Stimulated activated CD8-positive, alpha-beta memory T cell treated with anti-CD3 and anti-CD28 coated beads, Interleukin-12 subunit alpha, Interleukin-12 subunit beta, amount 100 ng/mL, for 4 hours (primary cell): Measurements from ENCODE around the gene B4GALT1.
"Not testable (repeated sequence)": the region's sequence is repeated elsewhere in the genome, so short reads cannot be mapped to it uniquely, and the experiment has no call there.

Experiments used
- DNase-seq: peaks from one replicate; pipeline ENCODE4 v3.0.0-alpha.2; 2020; ENCODE audit warnings: low read depth

Gene B4GALT1

GRCh38 chr9:33161589-33162132 is 5.5 kb downstream of the B4GALT1 start:
- DNase-seq = no peak

DNA sequence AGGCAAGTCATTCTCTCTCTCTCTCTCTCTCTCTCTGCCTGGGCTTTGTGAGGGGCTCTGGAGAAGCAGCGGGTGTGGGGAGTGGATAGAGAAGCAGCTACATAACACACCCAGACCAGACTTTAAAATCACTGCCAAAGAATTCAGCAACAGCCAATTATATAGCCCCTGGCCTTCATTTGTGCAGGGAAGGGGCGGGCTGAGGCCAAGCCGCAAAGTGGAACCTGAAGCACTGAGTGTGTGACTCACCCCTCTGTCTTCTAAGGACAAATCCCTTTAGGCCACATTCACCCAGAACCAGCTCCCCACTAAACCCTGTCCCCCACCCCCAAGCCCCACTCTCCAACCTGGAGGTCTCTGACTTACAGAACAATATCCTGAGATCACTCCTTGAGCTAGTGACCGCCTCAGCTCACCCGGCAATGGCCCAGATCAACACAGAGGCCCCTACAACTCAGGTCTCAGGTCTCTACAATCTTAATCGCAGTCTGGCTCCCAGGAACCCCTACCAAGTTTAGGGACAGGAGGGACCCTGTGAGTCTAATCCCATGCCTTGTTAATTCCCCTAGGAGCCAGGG is 6.0 kb downstream of the B4GALT1 start:
- no peak for DNase-seq

DNA sequence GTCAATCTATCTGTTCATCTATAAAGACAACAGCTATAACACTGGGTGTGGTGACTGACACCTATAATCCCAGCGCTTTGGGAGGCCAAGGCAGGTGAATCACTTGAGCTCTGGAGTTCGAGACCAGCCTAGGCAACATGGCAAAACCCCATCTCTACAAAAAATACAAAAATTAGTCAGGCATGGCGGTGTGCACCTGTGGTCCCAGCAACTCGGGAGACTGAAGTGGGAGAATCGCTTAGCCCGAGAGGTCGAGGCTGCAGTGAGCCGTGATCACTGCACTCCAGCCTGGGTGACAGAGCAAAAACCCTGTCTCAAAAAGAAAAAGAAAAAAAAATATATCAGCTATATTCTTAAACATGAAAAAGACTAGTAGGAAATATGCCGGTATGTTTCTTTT is 6.7 kb downstream of the B4GALT1 start:
- DNase-seq = not testable (repeated sequence)

DNA sequence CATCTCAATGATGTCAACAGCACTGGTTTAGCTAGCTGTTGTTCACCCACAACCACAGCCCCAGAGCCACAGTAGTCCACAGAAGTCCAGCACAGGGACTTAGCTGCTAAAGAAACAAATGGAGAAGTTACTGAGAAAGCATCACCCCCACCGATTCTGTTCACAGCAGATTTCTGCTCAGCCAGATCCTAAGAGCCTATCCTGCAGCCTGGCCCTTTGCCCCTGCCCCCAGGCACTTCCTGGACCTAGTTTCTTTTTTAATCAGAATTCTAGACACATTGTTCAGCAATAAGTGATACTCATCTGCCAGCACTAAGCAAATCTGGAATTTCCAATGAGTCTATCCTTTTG is 7.4 kb downstream of the B4GALT1 start:
- DNase-seq = peak; percentile 39

- DNase-seq = no peak
These were observed 8.0 kb downstream of the B4GALT1 start for GRCh38 chr9:33158843-33159776.

- DNase-seq = no peak
These were observed 8.9 kb downstream of the B4GALT1 start for GRCh38 chr9:33157960-33158842.

DNA sequence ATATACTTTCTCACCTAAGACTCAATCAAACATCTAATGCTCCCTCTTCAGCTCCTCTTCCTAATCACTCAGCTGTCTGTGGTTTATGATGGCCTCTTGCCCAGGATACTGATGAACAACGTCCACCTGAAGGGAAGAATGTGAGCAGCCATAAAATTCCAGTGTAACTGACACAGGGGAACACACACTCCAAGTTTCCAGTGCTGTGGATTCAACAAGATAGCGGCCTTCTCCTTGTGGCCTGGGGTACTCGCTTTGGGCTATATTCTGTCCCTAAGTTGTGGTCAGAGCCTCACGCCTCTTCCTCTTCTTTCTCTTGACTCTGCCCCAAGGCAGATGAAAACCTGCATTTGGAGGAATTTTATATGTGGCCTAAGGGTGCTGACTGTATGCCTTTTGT is 11.7 kb downstream of the B4GALT1 start:
- DNase-seq = no peak

DNA sequence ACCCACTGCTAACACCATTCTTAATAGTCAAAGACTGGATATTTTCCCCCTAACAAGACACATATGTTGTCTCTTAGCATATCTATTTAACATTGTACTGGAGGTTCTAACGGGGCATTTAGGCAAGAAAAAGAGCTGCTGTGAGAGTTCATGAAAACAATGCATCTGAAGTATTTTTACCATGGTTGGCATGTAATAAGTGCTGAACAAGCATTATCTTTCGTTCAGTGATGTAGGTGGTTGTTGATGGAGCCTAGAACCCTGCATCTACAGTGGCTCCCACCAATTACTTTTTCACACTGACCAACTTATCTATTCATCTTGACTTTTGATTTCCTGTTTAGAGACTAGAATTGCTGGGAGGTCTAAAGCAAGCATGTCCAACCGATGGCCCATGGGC is 12.8 kb downstream of the B4GALT1 start:
- no peak for DNase-seq

DNA sequence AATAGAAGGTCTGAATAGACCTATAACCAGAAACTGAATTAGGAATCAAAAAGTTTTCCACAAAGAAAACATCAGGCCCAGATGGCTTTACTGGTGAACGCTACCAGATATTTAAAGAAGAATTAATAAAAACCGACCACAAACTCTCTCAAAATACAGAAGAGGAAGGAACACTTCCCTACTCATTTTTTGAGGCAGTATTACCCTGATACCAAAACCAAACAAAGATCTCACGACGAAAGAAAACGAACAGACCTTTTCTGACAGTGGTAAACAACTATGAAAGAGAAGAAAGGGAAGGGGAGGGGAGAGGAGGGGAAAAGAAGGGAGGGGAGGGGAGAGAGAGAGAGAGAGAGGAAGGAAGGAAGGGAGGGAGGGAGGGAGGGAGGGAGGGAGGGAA is 13.5 kb downstream of the B4GALT1 start:
- DNase-seq = no peak

- no peak for DNase-seq
These were observed 14.1 kb downstream of the B4GALT1 start for GRCh38 chr9:33153001-33153400.

DNA sequence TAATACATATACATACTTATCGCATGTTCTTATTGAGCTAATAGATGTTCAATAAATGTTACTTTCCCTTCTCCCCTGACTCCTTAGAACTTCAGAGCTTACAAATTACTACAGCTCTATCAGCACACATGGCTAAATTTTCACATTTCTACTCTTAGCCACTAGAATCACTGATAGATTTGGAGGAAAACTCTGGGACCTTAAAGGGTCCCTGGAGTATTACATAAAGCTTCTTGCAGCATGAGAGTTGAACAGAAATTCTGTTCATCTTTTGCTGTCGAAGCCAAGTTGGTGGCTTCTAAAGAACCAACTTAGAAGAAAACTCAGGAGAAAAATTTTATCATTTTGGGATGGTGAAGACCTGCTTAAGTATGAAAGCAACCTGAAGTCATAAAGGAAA is 15.5 kb downstream of the B4GALT1 start:
- DNase-seq = no peak

- DNase-seq = no peak
These were observed 16.1 kb downstream of the B4GALT1 start for GRCh38 chr9:33151007-33151557.

GRCh38 chr9:33148367-33149014 is 18.6 kb downstream of the B4GALT1 start:
- DNase-seq = no peak

- no peak for DNase-seq
These were observed 19.5 kb downstream of the B4GALT1 start for GRCh38 chr9:33147416-33148169.

GRCh38 chr9:33146298-33146697 is 20.8 kb downstream of the B4GALT1 start:
- no peak for DNase-seq

DNA sequence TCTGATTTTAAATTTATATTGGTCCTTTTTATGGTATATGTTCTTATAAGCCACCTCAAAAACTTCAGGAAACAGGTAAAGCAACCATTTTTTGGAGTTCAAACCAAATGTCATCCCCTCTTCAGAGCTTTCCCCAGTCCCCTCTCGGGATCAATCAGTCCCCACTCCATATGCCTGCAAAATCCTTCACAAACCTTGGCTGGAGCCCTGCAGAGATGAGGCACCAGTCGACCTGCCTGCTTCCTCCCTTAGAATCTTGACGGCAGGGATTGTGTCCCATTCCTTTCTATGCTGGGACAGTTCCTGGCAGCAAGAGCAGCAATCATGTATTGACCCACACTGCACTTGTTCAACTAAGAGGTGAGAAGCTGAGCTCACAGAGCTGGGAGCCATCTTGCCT is 22.6 kb downstream of the B4GALT1 start:
- DNase-seq = no peak

DNA sequence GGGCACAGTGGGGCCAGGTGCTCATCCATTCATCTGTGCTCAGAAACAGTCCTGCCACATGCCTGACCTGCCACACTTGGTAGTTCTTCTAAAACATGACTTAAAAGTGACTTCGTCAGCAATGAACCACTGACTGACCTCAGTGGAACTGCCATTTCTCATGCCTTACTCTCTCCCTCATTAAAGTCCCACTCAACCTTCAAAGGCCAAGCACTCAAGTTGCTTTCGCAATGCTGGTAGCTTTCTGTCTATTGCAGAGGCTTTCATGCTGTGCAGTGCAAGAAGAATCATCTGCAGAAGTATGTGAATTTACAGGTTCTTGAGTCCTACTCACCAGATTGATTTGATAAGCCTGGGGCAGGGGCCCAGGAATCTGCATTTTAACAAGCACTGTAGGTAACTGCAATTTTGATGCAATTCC is 23.9 kb downstream of the B4GALT1 start:
- DNase-seq = no peak

- no peak for DNase-seq
These were observed 24.6 kb downstream of the B4GALT1 start for GRCh38 chr9:33142535-33142934.

- no peak for DNase-seq
These were observed 26.5 kb downstream of the B4GALT1 start for GRCh38 chr9:33140401-33141360.
